K562 (cell line): ENCODE data around the gene DCP1B. TPM values are rescaled to one million over a fixed set of nuclear protein-coding genes. Genes with fewer than 3 reads are reported as not detected.

Source experiments
- MEF2A ChIP-seq: IDR thresholded peaks from 2 replicates; pipeline ENCODE4 v1.6.1; 2011; ENCODE audit warnings: low read depth, mild to moderate bottlenecking, low read length, moderate library complexity; ENCODE audit not compliant: control insufficient read depth
- MYC ChIP-seq, 2 experiments: fragments of 250-450 bp in 1 of 2; sonication (Bioruptor Pico) in 1 of 2; IDR thresholded peaks; 2 replicates each; pipeline versions ENCODE4 v1.5.1 to v1.6.1; 2012 to 2021; ENCODE audit warnings: low read depth in 2 of 2, borderline replicate concordance in 1 of 2, improper control_type of control experiment in 1 of 2, low read length in 1 of 2, mild to moderate bottlenecking in 1 of 2, moderate library complexity in 1 of 2
- NR2F6 ChIP-seq: fragments of 450-650 bp; formaldehyde crosslinking; IDR thresholded peaks from 2 replicates; pipeline ENCODE4 v1.4.0; 2020; ENCODE audit warnings: mild to moderate bottlenecking
- PHF8 ChIP-seq: fragments of 200-600 bp; sonication (generic); IDR thresholded peaks from 2 replicates; pipeline ENCODE4 v1.6.1; 2012; ENCODE audit warnings: mixed run types, mild to moderate bottlenecking, inconsistent platforms, low read length, moderate library complexity, borderline replicate concordance
- ZNF121 ChIP-seq: sonication (generic); formaldehyde crosslinking; conservative IDR thresholded peaks from 2 replicates; pipeline ENCODE4 v1.8.0; 2022; ENCODE audit warnings: missing genetic modification reagents
- polyA plus RNA-seq, 8 experiments: library from polyadenylated mRNA; depleted of rRNA in 4 of 8; stranded (reverse) in 5 of 8; unstranded in 3 of 8; fragments of >200 nt; fragmentation: Nextera tagmentation in 2 of 8; fragmentation: Illumina TruSeq in 1 of 8; extraction: Ambion mirVana in 2 of 8; extraction: Trizol in 1 of 8; gene quantifications; 2 replicates each; pipeline versions ENCODE4 v1.2.1 to v1.2.3, GENCODE V29; 2011 to 2014; ENCODE audit warnings: inconsistent platforms in 1 of 8, missing spikeins in 1 of 8
- total RNA-seq, 7 experiments: library from RNA; depleted of rRNA in 6 of 7; stranded (reverse); fragments of >200 nt in 6 of 7; fragmentation: Illumina TruSeq in 2 of 7; extraction: Trizol in 2 of 7; gene quantifications; 2 replicates each; pipeline versions ENCODE4 v1.2.1 to v1.2.3, GENCODE V29; 2011 to 2021; ENCODE audit warnings: low replicate concordance in 1 of 7
- TF ChIP-seq, protein P1 (sequence below): sonication (generic); formaldehyde crosslinking; IDR thresholded peaks from 2 replicates; pipeline ENCODE4 v1.8.0; 2022; ENCODE audit warnings: mild to moderate bottlenecking, missing genetic modification reagents, borderline replicate concordance
- TF ChIP-seq, protein P2 (sequence below): fragments of 200-800 bp; sonication (Bioruptor generic); IDR thresholded peaks from 2 replicates; pipeline ENCODE4 v1.6.1; 2017; ENCODE audit warnings: missing genetic modification characterization, missing compliant biosample characterization
- TF ChIP-seq, protein P3 (sequence below): IDR thresholded peaks from 2 replicates; pipeline ENCODE4 v1.6.1; 2012; ENCODE audit warnings: low read depth, low read length, improper control_type of control experiment, borderline replicate concordance

DCP1B gene
- total and polyA plus RNA-seq, 9 of the 15 experiments (the other 6 are each of a cell fraction or from before 2014, with no cell fraction given) = 0.83 to 7.3 (median 3.4) TPM

DNA sequence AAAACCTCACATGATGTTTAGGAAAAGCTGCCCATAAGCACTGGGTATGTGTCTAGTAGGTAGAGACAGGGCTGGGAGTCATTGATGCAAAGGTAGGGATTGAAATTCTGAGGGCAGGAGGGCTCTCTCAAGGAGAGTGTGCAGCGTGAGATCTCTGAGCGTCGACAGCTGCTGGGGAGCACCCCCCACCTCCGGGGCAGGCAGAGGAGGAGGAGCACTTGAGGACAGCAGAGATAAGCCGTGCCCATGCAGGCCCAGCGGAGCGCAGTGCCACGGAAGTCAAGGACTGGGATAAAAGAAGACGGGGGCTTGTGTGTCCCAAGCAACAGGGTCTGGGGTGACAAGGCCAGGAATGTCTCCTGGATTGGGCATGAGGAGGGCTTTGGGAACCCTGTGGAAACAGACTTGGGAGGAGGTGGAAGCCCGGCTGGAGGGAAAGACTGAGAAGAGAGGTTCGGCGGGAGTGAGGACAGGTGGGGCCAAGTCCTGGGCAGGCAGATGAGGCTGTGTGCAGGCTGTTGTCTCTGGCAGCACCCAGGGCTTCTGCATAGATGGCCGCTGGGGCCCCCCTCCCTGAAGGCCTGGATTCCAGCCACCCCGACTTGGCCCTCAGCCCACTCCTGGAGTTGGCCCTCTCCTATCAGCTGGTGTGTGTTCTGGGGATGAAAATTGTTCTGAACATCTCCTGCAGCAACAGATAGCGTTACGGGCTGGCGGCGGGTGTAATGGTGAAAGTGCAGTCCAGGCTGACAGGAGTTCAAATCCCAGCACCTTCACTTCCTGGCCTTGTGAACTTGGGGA, 87.7 kb downstream of the DCP1B start (continued):
- TF ChIP-seq, protein P1, sequence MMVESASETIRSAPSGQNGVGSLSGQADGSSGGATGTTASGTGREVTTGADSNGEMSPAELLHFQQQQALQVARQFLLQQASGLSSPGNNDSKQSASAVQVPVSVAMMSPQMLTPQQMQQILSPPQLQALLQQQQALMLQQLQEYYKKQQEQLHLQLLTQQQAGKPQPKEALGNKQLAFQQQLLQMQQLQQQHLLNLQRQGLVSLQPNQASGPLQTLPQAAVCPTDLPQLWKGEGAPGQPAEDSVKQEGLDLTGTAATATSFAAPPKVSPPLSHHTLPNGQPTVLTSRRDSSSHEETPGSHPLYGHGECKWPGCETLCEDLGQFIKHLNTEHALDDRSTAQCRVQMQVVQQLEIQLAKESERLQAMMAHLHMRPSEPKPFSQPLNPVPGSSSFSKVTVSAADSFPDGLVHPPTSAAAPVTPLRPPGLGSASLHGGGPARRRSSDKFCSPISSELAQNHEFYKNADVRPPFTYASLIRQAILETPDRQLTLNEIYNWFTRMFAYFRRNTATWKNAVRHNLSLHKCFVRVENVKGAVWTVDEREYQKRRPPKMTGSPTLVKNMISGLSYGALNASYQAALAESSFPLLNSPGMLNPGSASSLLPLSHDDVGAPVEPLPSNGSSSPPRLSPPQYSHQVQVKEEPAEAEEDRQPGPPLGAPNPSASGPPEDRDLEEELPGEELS (CRISPR knock-in tag) = no peak
- TF ChIP-seq NR2F6 (CRISPR knock-in tag) = no peak
- TF ChIP-seq MYC (IDR thresholded peaks at IDR 0.05; ENCODE audit: low read depth, low read length) = peak; percentile 14; the same call in 1 of the 2 replicates
- no peak for TF ChIP-seq MYC (CRISPR knock-in tag; IDR thresholded peaks at IDR 0.05; ENCODE audit: borderline replicate concordance, low read depth)
- TF ChIP-seq ZNF121 (CRISPR knock-in tag) = no peak
- TF ChIP-seq PHF8 = no peak
- TF ChIP-seq, protein P2, sequence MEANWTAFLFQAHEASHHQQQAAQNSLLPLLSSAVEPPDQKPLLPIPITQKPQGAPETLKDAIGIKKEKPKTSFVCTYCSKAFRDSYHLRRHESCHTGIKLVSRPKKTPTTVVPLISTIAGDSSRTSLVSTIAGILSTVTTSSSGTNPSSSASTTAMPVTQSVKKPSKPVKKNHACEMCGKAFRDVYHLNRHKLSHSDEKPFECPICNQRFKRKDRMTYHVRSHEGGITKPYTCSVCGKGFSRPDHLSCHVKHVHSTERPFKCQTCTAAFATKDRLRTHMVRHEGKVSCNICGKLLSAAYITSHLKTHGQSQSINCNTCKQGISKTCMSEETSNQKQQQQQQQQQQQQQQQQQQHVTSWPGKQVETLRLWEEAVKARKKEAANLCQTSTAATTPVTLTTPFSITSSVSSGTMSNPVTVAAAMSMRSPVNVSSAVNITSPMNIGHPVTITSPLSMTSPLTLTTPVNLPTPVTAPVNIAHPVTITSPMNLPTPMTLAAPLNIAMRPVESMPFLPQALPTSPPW (CRISPR knock-in tag) = peak; percentile 55; the same call in 1 of the 2 replicates
- no peak for TF ChIP-seq MEF2A
- TF ChIP-seq, protein P3, sequence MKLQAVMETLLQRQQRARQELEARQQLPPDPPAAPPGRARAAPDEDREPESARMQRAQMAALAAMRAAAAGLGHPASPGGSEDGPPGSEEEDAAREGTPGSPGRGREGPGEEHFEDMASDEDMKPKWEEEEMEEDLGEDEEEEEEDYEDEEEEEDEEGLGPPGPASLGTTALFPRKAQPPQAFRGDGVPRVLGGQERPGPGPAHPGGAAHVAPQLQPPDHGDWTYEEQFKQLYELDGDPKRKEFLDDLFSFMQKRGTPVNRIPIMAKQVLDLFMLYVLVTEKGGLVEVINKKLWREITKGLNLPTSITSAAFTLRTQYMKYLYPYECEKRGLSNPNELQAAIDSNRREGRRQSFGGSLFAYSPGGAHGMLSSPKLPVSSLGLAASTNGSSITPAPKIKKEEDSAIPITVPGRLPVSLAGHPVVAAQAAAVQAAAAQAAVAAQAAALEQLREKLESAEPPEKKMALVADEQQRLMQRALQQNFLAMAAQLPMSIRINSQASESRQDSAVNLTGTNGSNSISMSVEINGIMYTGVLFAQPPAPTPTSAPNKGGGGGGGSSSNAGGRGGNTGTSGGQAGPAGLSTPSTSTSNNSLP = no peak
- TF ChIP-seq, all 486 proteins: peak for 16
